GM21825 (cell line): ENCODE results near the gene ANKRD63.

ENCODE experiments used
- ATAC-seq: cut with Tn5 transposase; IDR thresholded peaks from one replicate; pipeline ENCODE4 v1.9.1; 2021; ENCODE audit warnings: mild to moderate bottlenecking, moderate library complexity; ENCODE audit not compliant: unreplicated experiment

ANKRD63 gene

DNA sequence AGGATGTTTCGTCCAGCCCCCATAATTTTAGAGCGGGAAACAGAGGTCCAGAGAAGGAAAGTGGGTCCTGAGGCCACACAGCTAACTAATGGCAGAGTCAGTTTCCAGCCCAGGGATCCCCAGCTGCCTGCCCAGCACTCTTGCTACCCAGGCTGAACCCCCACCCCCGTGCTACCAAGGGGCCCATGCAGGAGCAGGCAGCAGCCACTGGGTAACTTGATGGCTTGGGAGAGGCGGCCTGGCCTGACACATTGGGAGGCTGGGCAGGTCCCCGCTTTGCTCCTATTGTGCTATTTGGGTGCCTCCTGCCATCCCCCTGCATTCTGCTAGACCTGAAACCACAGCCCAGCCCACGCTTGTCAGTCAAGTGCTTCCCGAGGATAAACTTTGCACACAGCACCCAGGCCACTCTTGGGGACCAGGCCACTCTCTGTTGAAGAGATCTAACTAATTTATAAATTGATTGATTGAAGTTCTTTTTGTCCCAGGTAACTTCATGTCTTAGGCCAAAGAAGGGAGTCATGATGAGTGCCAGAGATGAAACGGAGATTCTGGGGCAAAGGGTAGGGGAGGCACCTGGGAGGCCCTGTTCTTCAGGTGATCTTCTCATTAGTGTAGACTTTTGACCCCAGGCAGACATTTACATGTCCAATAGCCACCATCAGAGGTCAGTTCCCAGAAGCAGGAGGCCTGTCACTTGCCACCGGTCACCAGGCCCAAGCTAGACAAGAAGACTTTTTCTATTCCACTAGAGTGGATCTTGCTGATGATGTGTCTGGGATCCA lies 37.0 kb downstream of the ANKRD63 start:
- no peak for ATAC-seq

DNA sequence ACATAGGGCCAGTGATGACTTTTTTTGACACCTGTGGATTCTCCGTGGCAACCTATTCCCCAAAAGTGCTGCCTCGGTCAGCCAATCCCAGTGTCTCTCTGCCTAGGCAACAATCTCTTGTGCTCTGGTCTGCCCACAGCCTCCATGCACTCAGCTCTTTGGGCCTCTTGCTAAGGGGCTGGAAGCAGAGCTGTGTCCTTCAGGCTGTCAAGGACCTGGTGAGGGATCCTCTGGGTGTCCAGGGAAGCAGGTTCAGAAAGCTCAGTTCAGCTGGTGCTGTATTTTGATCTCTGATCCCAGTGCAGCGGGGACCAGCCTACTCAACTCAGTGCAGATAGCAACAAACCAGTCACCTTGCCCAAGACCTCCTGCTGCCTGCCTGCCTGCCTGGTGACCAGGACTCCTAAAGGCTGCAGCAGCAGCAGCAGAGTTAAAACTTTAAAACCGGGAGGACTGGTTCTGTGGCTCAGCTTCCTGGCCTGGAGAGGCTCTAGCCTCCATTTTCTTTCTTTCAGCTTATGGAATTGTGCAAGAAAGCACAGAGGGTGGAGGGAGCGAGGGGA lies 37.8 kb downstream of the ANKRD63 start:
- ATAC-seq, result no peak

- no peak for ATAC-seq
Observed at GRCh38 chr15:40243126-40243810, 39.6 kb downstream of the ANKRD63 start.

DNA sequence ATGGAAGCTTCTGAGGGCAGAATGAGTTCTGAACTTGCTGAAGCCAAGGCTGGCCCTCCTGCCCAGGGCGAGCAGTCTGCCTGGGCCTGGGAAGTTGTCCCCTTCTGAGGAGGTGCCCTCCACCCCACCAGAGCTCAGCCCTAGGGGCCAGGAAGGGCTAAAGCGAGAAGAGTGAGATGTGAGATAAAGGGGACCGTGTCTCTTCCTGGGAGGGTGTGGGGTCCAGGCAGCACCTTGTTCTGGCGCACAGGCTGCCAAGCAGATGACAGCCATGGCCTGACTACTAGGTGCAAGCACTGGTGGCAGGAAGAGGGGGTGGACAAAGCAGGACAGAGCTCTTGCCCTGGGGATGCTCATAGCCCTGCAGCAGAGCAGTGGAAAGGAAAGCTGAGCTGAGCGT lies 40.3 kb downstream of the ANKRD63 start:
- no peak for ATAC-seq

GRCh38 chr15:40242213-40242599 lies 40.7 kb downstream of the ANKRD63 start:
- ATAC-seq, result no peak

DNA sequence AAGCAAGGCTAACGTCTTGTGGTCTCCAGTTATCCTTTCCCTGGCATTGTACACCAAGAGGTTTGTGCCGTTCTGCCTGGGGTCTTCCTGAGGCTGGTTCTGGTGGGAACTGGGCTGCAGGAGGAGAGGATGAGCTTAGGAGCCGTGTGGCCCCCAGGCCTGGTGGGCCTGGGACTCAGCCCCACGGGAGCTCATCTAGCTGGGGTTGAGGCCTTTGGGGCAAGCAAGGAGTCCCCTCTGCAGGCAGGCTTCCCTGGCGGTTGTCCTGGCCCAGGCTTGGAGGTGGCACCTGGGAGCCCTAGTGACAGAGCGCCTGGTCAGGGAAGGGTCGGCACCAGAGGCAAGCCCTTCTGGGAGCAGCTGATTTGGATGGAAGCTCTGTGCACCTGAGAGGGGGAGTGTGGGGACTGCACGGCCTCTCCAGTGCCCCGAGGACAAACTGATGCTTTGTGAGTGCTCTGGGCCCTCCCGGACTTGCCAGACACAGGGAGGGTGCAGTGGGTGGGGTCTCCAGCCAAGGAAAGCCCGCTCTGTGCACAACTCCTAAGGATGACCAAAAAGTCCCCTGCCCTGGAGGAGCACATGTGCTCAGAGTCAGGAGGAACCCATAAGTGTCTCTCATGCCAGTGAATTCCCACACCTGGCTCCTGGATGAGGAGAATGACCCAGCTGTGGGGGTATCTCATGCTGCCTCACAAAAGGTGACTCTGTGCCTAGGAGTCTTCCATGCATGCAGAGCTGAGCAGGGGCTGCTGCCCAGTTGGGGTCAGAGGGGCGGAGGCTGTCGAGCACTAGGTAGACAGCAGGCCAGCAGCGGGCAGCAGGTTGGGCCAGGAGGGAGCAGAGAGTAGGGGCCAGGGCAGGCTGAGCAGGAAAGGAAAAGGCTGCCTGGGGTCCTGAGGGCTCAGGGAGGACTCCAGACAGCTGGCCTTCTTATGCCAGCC lies 41.3 kb downstream of the ANKRD63 start:
- ATAC-seq, result no peak

DNA sequence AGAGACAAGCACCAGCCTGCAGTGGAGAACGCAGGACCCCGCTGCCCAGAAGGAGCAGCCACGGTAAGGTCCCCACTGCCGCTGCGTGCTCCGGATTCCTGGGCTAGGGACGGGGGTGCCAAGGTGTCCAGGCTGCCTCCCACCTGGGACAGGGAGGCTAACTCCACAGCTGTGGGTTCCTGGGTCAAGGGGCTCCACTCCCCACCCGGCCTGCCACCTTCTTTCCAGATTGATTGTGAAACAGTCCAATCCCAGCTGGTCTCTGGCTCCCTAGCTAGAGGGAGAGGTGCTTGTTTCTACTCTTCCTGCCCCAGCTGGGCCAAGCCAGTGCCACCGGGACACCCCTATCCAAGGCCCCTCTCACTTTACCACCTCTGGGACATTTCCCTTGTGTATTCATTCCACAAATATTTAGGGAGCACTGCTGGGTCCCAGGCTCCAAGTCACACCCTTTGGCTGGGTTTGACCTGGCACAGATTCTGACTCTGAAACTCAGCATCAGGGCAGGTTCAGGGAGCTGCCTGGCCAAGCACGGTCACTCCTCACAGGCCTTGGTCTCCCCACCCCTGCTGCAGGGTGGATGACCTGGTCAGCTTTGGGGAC lies 42.1 kb downstream of the ANKRD63 start:
- ATAC-seq, result no peak

- ATAC-seq, result no peak
Observed at GRCh38 chr15:40239693-40240618, 42.9 kb downstream of the ANKRD63 start.

DNA sequence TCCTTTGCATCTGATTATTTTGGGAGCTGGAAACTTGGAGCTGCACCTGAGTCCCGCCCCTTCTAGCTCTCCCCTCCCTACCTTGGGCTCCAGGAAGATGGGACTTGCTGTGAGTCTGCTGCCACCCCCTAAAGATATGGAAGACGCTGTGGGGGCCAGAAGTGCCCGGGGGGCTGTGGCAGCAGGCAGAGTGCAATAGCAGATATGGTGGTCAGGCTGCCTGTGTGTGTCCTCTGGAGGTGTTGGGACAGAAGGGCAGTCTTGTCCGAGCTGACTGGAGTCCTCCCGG lies 43.5 kb downstream of the ANKRD63 start:
- no peak for ATAC-seq

DNA sequence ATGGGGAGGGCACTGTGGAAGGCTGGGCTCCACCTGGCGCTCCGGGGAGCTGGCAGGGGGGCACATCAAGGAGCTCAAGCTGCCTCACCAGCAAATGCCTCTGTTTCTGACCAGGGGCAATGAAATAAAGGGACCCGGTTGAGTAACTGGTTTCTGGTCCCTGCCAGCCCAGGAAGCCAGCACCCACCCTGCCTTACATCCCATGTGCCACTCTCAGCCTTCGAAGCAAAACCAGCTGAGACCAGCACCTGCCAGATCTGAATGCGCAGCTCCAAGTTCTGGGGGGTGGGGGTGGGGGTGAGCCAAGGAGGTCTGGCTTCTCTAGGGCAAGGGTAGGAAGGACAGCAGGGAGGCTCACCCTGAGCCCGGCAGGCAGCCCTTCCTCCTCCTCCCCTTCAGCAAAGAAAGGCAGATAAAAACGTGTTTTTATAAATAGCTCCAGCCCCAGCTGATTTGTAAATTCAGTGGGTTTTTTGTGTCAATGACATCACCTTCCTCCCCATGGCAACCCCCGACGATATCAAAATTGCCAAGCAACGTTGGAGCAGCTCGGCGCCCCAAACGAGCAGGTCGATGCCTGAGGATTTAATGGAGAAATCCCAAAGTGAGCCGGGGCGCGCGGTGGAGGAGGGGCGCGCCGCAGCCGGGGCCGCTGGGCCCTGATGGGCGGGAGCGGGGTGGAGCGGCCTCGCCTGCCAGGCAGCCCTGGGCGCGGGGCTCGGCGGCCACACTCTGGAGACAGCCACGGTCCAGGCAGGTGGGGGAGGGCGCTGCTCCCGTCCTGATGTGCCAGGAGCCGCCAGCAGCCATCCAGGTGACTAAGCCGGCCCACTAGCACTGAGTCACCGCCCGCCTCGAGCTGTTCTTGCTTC lies 44.1 kb downstream of the ANKRD63 start, which contains the start of gene PAK6:
Gene PAK6, plus strand, starts transcription at position 532 of the 872 bp plus-strand sequence. CDS start 25,723 bp downstream, outside the sequence.
- ATAC-seq, result no peak

DNA sequence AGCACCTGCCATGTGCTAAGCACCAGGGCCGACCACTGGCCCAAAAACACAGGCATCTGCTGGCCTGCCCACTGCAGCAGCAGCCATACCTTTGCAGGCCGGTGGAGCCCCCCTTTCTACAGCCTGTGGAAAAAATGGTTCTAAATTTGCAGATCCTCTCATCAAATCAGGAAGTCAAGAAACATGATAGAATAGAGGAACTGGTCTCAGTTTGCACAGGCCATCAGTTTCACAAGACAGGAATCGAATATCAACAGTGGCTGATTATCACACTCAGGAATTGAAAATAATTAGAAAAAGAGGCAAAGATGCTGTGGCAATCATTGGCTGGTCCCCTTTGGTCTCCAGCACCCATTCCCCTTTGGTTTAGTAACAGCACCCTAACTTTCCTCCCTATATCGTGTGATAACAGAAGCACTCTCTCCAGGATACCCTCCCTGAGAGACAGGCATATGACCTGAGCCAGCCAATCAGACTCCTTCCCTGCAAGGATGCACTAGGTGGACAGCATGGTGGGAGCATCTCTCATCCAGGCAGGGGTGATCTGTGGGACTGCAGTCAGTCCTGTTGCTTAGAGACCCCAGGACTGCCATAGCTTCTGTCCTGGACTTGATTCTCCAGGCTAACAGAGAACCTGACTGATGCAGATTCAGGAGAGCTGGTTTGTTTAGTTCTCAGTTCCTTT lies 47.5 kb downstream of the ANKRD63 start:
- ATAC-seq, result no peak

- no peak for ATAC-seq
Observed at GRCh38 chr15:40234783-40235182, 48.1 kb downstream of the ANKRD63 start.

GRCh38 chr15:40233727-40234577 lies 48.9 kb downstream of the ANKRD63 start:
- ATAC-seq, result no peak

GRCh38 chr15:40232625-40233070 lies 50.2 kb downstream of the ANKRD63 start:
- ATAC-seq, result no peak
